K562 (cell line): ENCODE measurements around the gene WNT7A. TPM values are rescaled to one million over a fixed set of nuclear protein-coding genes. Genes with fewer than 3 reads are reported as not detected.

Experiments
- ATAC-seq: fragments of 200-7000 bp; cut with Tn5 transposase; 3 replicates; pipeline ENCODE4 v1.9.1; 2020; ENCODE audit warnings: moderate library complexity
- BruUV-seq: library from RNA; stranded (reverse); fragments of 400-500 nt; replicated peaks from 2 replicates; lab custom pipeline; 2021; lab: Mats Ljungman, UMichigan
- CTCF ChIA-PET: fragments of 300-600 bp; formaldehyde crosslinking; extraction: SDS; loops from one replicate; lab custom pipeline; 2021; ENCODE audit warnings: low intra/inter-chr PET ratio; lab: Yijun Ruan, JAX
- POLR2A ChIA-PET: fragments of 300-600, 350-650 bp; sonication (Branson Sonifier 250); formaldehyde crosslinking; extraction: SDS; loops from one replicate; lab custom pipeline; 2021; ENCODE audit warnings: antibody characterized with exemption, inconsistent platforms; lab: Yijun Ruan, JAX
- DNase-seq, 4 experiments: peaks; one replicate each; pipeline versions ENCODE4 v3.0.0 to v3.0.0-alpha.2; 2011 to 2018; ENCODE audit warnings: low spot score in 3 of 4, mixed read lengths in 3 of 4; ENCODE audit errors: extremely low read depth in 1 of 4
- FAIRE-seq: peaks from 2 replicates; lab custom pipeline; 2011; peaks lifted over from hg19 to GRCh38; lab: Jason Lieb, UNC
- H2AFZ ChIP-seq: 2 replicates; pipeline ENCODE4 v1.6.0; 2011; ENCODE audit warnings: low read depth, low read length, control low read depth, inconsistent platforms
- H3K27ac ChIP-seq: fragments of 200-600 bp; 3 replicates; pipeline ENCODE4 v1.8.0; 2011; ENCODE audit warnings: low read depth, mild to moderate bottlenecking, control low read depth, inconsistent platforms, low read length, moderate library complexity, mixed read lengths; ENCODE audit errors: extremely low read depth
- H3K27me3 ChIP-seq, 2 experiments: fragments of 300-600 bp in 1 of 2; 2 replicates in 1 of 2; 3 replicates in 1 of 2; pipeline versions ENCODE4 v1.6.0 to v1.8.0; 2011; ENCODE audit warnings: inconsistent platforms in 2 of 2, low read length in 2 of 2, mild to moderate bottlenecking in 1 of 2, mixed read lengths in 1 of 2, moderate library complexity in 1 of 2; ENCODE audit not compliant: control insufficient read depth in 2 of 2, insufficient read depth in 2 of 2
- H3K36me3 ChIP-seq: fragments of 300-600 bp; 3 replicates; pipeline ENCODE4 v1.8.0; 2011; ENCODE audit warnings: mild to moderate bottlenecking, low read length, inconsistent platforms; ENCODE audit not compliant: control insufficient read depth, insufficient read depth
- H3K4me1 ChIP-seq, 2 experiments: fragments of 200-600 bp in 1 of 2; replicated peaks in 1 of 2; 2 replicates in 1 of 2; 3 replicates in 1 of 2; pipeline versions ENCODE4 v1.5.1 to v1.8.0; 2011; ENCODE audit warnings: inconsistent platforms in 2 of 2, low read length in 2 of 2, mild to moderate bottlenecking in 1 of 2, mixed read lengths in 1 of 2, moderate library complexity in 1 of 2; ENCODE audit not compliant: control insufficient read depth in 2 of 2, insufficient read depth in 2 of 2
- H3K4me2 ChIP-seq: 2 replicates; pipeline ENCODE4 v1.6.1; 2011; ENCODE audit warnings: low read length, control low read depth, inconsistent platforms, mixed read lengths; ENCODE audit not compliant: insufficient read depth
- H3K4me3 ChIP-seq: fragments of 200-600 bp; sonication (generic), shearing (Covaris generic); 2 replicates; pipeline ENCODE4 v1.5.1; 2016; ENCODE audit warnings: control low read depth, inconsistent platforms
- H3K79me2 ChIP-seq: fragments of 200-600 bp; 3 replicates; pipeline ENCODE4 v1.8.0; 2011; ENCODE audit warnings: low read length, inconsistent platforms; ENCODE audit not compliant: control insufficient read depth, insufficient read depth
- H3K9ac ChIP-seq, 2 experiments: 2 replicates each; pipeline versions ENCODE4 v1.6.0 to v1.6.1; 2011; ENCODE audit warnings: low read depth in 2 of 2, low read length in 2 of 2, control low read depth in 1 of 2, inconsistent platforms in 1 of 2, mild to moderate bottlenecking in 1 of 2, mixed read lengths in 1 of 2; ENCODE audit not compliant: insufficient read depth in 1 of 2
- H3K9me1 ChIP-seq: one replicate; pipeline ENCODE4 v1.6.0; 2011; ENCODE audit warnings: inconsistent platforms, mild to moderate bottlenecking, low read length, moderate library complexity; ENCODE audit not compliant: control insufficient read depth, insufficient read depth
- H3K9me3 ChIP-seq: replicated peaks from 2 replicates; pipeline ENCODE4 v1.5.1; 2011; ENCODE audit warnings: low read depth, low read length, inconsistent platforms; ENCODE audit not compliant: control insufficient read depth, insufficient read depth
- H4K20me1 ChIP-seq: replicated peaks from 2 replicates; pipeline ENCODE4 v1.6.1; 2011; ENCODE audit warnings: low read length, inconsistent platforms, mixed read lengths; ENCODE audit not compliant: control insufficient read depth, insufficient read depth
- ARID4B ChIP-seq: sonication (generic); formaldehyde crosslinking; IDR thresholded peaks from 2 replicates; pipeline ENCODE4 v1.8.0; 2022; ENCODE audit warnings: mild to moderate bottlenecking, missing genetic modification reagents
- NRF1 ChIP-seq, 2 experiments: fragments of 450-650 bp; IDR thresholded peaks in 1 of 2; conservative IDR thresholded peaks in 1 of 2; 2 replicates each; pipeline ENCODE4 v1.6.1; 2014; ENCODE audit warnings: mild to moderate bottlenecking in 2 of 2
- POLR3G ChIP-seq: IDR thresholded peaks from 2 replicates; pipeline ENCODE4 v1.6.1; 2011; ENCODE audit not compliant: insufficient read length, insufficient replicate concordance; ENCODE audit errors: extremely low read depth
- PPARD ChIP-seq: fragments of 250-450 bp; sonication (Bioruptor Pico); IDR thresholded peaks from 2 replicates; pipeline ENCODE4 v1.8.0; 2022; ENCODE audit warnings: inconsistent platforms, mild to moderate bottlenecking, moderate library complexity
- ZNF766 ChIP-seq: fragments of 200-800 bp; sonication (Bioruptor generic); conservative IDR thresholded peaks from 2 replicates; pipeline ENCODE4 v1.6.1; 2016; ENCODE audit warnings: missing genetic modification characterization, missing compliant biosample characterization
- WGBS: fragments of 100-300 bp; shearing (Covaris generic); methylation state at CpG from one replicate; pipeline ENCODE4 v1.1.6; 2016; ENCODE audit warnings: low coverage, mixed read lengths; ENCODE audit not compliant: insufficient coverage; ENCODE audit errors: missing lambda C conversion rate; 5-methylcytosine and 5-hydroxymethylcytosine counted together
- in situ Hi-C: fragments of 300-500 bp; cut with MboI; formaldehyde crosslinking; loops from 4 replicates; pipeline ENCODE4 v1.15.0; 2018; ENCODE audit warnings: inconsistent platforms, mixed read lengths
- intact Hi-C: fragments of 100-400 bp; cut with micrococcal nuclease; formaldehyde crosslinking; loops from 2 replicates; pipeline ENCODE4 v1.14.2; 2022
- polyA plus RNA-seq, 8 experiments: library from polyadenylated mRNA; depleted of rRNA in 4 of 8; stranded (reverse) in 5 of 8; unstranded in 3 of 8; fragments of >200 nt; fragmentation: Nextera tagmentation in 2 of 8; fragmentation: Illumina TruSeq in 1 of 8; extraction: Ambion mirVana in 2 of 8; extraction: Trizol in 1 of 8; gene quantifications; 2 replicates each; pipeline versions ENCODE4 v1.2.1 to v1.2.3, GENCODE V29; 2011 to 2014; ENCODE audit warnings: inconsistent platforms in 1 of 8, missing spikeins in 1 of 8
- total RNA-seq, 7 experiments: library from RNA; depleted of rRNA in 6 of 7; stranded (reverse); fragments of >200 nt in 6 of 7; fragmentation: Illumina TruSeq in 2 of 7; extraction: Trizol in 2 of 7; gene quantifications; 2 replicates each; pipeline versions ENCODE4 v1.2.1 to v1.2.3, GENCODE V29; 2011 to 2021; ENCODE audit warnings: low replicate concordance in 1 of 7
- TF ChIP-seq, protein P1 (sequence below): sonication (generic); formaldehyde crosslinking; IDR thresholded peaks from 2 replicates; pipeline ENCODE4 v1.9.0; 2022; ENCODE audit warnings: mild to moderate bottlenecking, missing genetic modification reagents
- TF ChIP-seq, protein P2 (sequence below): sonication (generic); formaldehyde crosslinking; IDR thresholded peaks from 2 replicates; pipeline ENCODE4 v1.8.0; 2022; ENCODE audit warnings: missing genetic modification reagents, mild to moderate bottlenecking, moderate library complexity, borderline replicate concordance

WNT7A gene
- total and polyA plus RNA-seq, 9 of the 15 experiments (the other 6 are each of a cell fraction or from before 2014, with no cell fraction given) = 0.03 TPM; not detected in 8

DNA sequence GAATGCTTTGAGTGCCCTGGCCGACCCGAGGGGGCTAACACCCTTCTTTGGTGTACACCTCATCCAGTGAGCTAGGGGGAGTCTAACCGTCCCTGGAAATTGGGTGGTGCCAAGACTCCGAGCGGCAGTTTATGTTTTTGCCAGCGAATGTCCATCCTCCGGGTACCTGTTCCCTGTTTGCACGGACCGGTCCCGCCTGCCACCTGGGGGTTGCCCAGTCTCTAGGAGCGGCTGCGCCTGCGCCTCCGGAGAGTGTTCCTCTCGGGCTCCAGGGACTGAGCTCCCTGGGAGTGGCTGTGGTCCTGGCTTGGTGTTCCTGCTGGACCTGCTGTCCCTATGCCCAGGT lies 913 bp upstream of the WNT7A start:
- H3K27me3 ChIP-seq = peaks cover 38 to 63% of the 10 kb centered on the region in 2 experiments
- no peak overlapping the region for H3K9ac ChIP-seq
- H4K20me1 ChIP-seq = peaks cover 10% of the 10 kb centered on the region; the same call in 1 of the 2 replicates
- BruUV-seq = no TSS peak
- peaks cover 0 to 32% of the 10 kb centered on the region in 2 experiments; a peak in 2 of 5 replicates for H3K4me1 ChIP-seq
- POLR2A ChIA-PET = interaction anchor here (0.7 kb wide), 2 partner anchors 365 to 389 kb away, joined by 3 read pairs; no protein-coding TSS in a partner anchor
- H3K9me1 ChIP-seq = peaks cover 4% of the 10 kb centered on the region
- no peak overlapping the region for H2AFZ ChIP-seq
- H3K79me2 ChIP-seq = no peaks in the 10 kb centered on the region
- CTCF ChIA-PET = interaction anchor here (1.0 kb wide), 1 partner anchor 230 kb away, joined by 3 read pairs; no protein-coding TSS in a partner anchor
- no peak overlapping the region for H3K27ac ChIP-seq
- in situ Hi-C loops (loop anchor here (10.0 kb wide), 1 partner anchor 386 kb away; no protein-coding TSS in a partner anchor), intact Hi-C loops (loop anchor here (5.0 kb wide), 1 partner anchor 383 kb away; no protein-coding TSS in a partner anchor)
- H3K9me3 ChIP-seq = no peaks in the 10 kb centered on the region
- H3K4me3 ChIP-seq = no peak overlapping the region
- DNase-seq (no peak), ATAC-seq (no peak), FAIRE-seq (no peak)
- H3K4me2 ChIP-seq = no peak overlapping the region
- H3K36me3 ChIP-seq = no peaks in the 10 kb centered on the region
- TF ChIP-seq NRF1 (conservative IDR thresholded peaks at IDR 0.05 in 1 of 2, IDR thresholded peaks at IDR 0.05 in 1 of 2) (peak; percentile 46 to 59; a peak in 3 of 4 replicates), POLR3G (no peak), ZNF766 (no peak), ARID4B (CRISPR knock-in tag) (0 out of 2 replicates have a peak, but pooled peaks have one; percentile 6), PPARD (CRISPR knock-in tag) (no peak)
- TF ChIP-seq, protein P1, sequence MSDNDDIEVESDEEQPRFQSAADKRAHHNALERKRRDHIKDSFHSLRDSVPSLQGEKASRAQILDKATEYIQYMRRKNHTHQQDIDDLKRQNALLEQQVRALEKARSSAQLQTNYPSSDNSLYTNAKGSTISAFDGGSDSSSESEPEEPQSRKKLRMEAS (CRISPR knock-in tag) = 0 out of 2 replicates have a peak, but pooled peaks have one; percentile 4
- TF ChIP-seq, protein P2, sequence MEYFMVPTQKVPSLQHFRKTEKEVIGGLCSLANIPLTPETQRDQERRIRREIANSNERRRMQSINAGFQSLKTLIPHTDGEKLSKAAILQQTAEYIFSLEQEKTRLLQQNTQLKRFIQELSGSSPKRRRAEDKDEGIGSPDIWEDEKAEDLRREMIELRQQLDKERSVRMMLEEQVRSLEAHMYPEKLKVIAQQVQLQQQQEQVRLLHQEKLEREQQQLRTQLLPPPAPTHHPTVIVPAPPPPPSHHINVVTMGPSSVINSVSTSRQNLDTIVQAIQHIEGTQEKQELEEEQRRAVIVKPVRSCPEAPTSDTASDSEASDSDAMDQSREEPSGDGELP (CRISPR knock-in tag) = 0 out of 2 replicates have a peak, but pooled peaks have one; percentile 9
- TF ChIP-seq, all 486 proteins: peak for 4
- WGBS = 29% methylated on average over 15 of the region's 15 CpGs
